ENCODE results near the gene KMT2C.

DNA sequence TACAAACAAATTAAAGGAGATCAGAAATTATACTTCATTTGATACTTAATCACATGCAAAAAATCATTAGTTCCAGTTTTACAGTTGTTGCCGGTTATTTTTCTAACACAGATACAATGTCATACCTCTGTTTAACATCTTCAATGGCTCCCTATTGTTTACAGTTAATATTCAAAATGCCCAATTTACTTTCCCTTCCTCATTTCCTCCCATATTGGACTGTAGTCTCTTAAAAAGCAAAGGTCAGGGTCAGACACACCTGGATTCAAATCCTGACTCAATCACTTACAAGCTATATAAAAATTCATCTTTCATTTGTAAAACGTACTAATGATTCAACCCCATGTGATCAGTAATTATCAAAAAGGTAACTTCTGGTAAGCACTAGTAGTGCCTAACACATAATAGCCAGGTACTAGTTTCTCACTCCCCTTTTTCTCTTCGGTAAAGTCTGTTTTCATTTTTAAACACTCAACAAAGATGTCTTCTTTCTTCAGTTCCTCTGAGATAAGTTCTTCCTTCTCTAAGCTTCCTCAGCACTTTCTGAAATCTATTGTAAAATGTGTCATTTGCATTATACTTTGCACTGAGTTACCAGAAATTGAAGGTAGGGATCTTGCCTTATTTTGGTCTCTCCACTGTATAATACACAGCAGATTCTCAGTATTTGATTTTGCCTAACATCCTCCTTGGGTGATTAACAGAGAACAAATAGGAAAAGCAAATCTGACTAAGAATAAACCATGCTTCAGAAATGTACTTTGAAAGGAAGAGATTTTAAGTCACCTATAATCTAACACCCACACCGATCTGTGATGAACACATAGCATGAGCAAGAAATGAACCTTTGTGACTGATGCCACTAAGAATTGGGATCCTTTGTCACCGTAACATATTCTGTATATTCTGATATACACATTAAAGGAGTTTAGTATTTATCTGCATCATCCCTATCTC is 16.1 kb downstream of the KMT2C start:
- no peak for TF ChIP-seq EP300 (IDR thresholded peaks at IDR 0.05; ENCODE audit: borderline replicate concordance)
- TF ChIP-seq, protein P1, sequence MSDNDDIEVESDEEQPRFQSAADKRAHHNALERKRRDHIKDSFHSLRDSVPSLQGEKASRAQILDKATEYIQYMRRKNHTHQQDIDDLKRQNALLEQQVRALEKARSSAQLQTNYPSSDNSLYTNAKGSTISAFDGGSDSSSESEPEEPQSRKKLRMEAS (IDR thresholded peaks at IDR 0.05): no peak
- no peak for TF ChIP-seq ZBTB7A (IDR thresholded peaks at IDR 0.05; ENCODE audit: low read depth)
- TF ChIP-seq, protein P2, sequence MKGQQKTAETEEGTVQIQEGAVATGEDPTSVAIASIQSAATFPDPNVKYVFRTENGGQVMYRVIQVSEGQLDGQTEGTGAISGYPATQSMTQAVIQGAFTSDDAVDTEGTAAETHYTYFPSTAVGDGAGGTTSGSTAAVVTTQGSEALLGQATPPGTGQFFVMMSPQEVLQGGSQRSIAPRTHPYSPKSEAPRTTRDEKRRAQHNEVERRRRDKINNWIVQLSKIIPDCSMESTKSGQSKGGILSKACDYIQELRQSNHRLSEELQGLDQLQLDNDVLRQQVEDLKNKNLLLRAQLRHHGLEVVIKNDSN (IDR thresholded peaks at IDR 0.05): no peak
- TF ChIP-seq CREB1 (IDR thresholded peaks at IDR 0.05; ENCODE audit: low read depth): no peak
- TF ChIP-seq REST (IDR thresholded peaks at IDR 0.05; ENCODE audit: low read depth): no peak
- no peak for TF ChIP-seq CEBPB (IDR thresholded peaks at IDR 0.05)
- TF ChIP-seq TCF12 (IDR thresholded peaks at IDR 0.05; ENCODE audit: low read depth): no peak
- TF ChIP-seq TAF1 (IDR thresholded peaks at IDR 0.05; ENCODE audit: low read depth): no peak
- no peak for TF ChIP-seq TEAD4 (IDR thresholded peaks at IDR 0.05)
- no peak for TF ChIP-seq FOXM1 (IDR thresholded peaks at IDR 0.05; ENCODE audit: borderline replicate concordance, low read depth)
- TF ChIP-seq EGR1 (IDR thresholded peaks at IDR 0.05): no peak
